Mucosa of gallbladder (tissue), 1 donor: ENCODE data around the gene ENTPD8. TPM values are rescaled to one million over a fixed set of nuclear protein-coding genes. Genes with fewer than 3 reads are reported as not detected.
"Not testable (repeated sequence)": the region's sequence is repeated elsewhere in the genome, so short reads cannot be mapped to it uniquely, and the experiment has no call there.

Experiments used
- DNase-seq: peaks from one replicate; pipeline ENCODE4 v3.0.0-alpha.2; 2020; ENCODE audit warnings: low spot score
- total RNA-seq: library from RNA; stranded (reverse); gene quantifications from one replicate; pipeline ENCODE4 v1.2.1, GENCODE V29; 2021
- donor health status: DM: no; HTN: no; CAD: no.

The ENTPD8 gene
- total RNA-seq, 1 donor from 2014 or later = 27.9 TPM

GRCh38 chr9:137411645-137412380, 29.3 kb downstream of the ENTPD8 start:
- peak; percentile 90 for DNase-seq

- no peak for DNase-seq
These were observed 29.9 kb downstream of the ENTPD8 start for GRCh38 chr9:137411260-137411644.

GRCh38 chr9:137410891-137411249, 30.3 kb downstream of the ENTPD8 start:
- DNase-seq = no peak

- not testable (repeated sequence) for DNase-seq
These were observed 30.8 kb downstream of the ENTPD8 start for GRCh38 chr9:137410236-137410890.

GRCh38 chr9:137409515-137409914, 31.6 kb downstream of the ENTPD8 start:
- DNase-seq = no peak

- no peak for DNase-seq
These were observed 32.3 kb downstream of the ENTPD8 start for GRCh38 chr9:137408651-137409405.

- DNase-seq = no peak
These were observed 33.4 kb downstream of the ENTPD8 start for GRCh38 chr9:137407590-137408300.

- DNase-seq = peak; percentile 62
These were observed 34.1 kb downstream of the ENTPD8 start for GRCh38 chr9:137406876-137407589.

GRCh38 chr9:137406085-137406760, 34.9 kb downstream of the ENTPD8 start:
- DNase-seq = no peak

- DNase-seq = no peak
These were observed 35.5 kb downstream of the ENTPD8 start for GRCh38 chr9:137405677-137406081.

- no peak for DNase-seq
These were observed 36.1 kb downstream of the ENTPD8 start for GRCh38 chr9:137404961-137405567.

GRCh38 chr9:137403269-137403668, 37.9 kb downstream of the ENTPD8 start:
- DNase-seq = no peak

- DNase-seq = no peak
These were observed 38.4 kb downstream of the ENTPD8 start for GRCh38 chr9:137402746-137403145.

GRCh38 chr9:137398561-137399468, 42.3 kb downstream of the ENTPD8 start:
- DNase-seq = no peak

GRCh38 chr9:137397675-137398423, 43.3 kb downstream of the ENTPD8 start:
- DNase-seq = no peak

GRCh38 chr9:137396634-137397367, 44.4 kb downstream of the ENTPD8 start:
- no peak for DNase-seq

GRCh38 chr9:137396227-137396626, 44.9 kb downstream of the ENTPD8 start:
- no peak for DNase-seq

- DNase-seq = no peak
These were observed 45.5 kb downstream of the ENTPD8 start for GRCh38 chr9:137395666-137396010.
